GM06990 (cell line): ENCODE measurements around the gene SLITRK4.

ENCODE experiments used
- DNase-seq: peaks from one replicate; pipeline ENCODE4 v3.0.0-alpha.2; 2011; ENCODE audit not compliant: insufficient read length; ENCODE audit errors: extremely low read depth
- H3K27me3 ChIP-seq: replicated peaks from 2 replicates; pipeline ENCODE4 v1.6.0; 2011; ENCODE audit warnings: low read length; ENCODE audit not compliant: control insufficient read depth, insufficient read depth
- H3K36me3 ChIP-seq: 2 replicates; pipeline ENCODE4 v1.5.1; 2011; ENCODE audit warnings: low read length; ENCODE audit not compliant: control insufficient read depth, insufficient read depth
- H3K4me3 ChIP-seq: replicated peaks from 2 replicates; pipeline ENCODE4 v1.5.1; 2011; ENCODE audit warnings: low read depth, mild to moderate bottlenecking, control low read depth, low read length
- TF ChIP-seq, protein P1 (sequence below): IDR thresholded peaks from 2 replicates; pipeline ENCODE4 v1.5.1; 2011; ENCODE audit warnings: low read length, control low read depth, mild to moderate bottlenecking, inconsistent platforms; ENCODE audit not compliant: insufficient read depth, poor library complexity, severe bottlenecking

SLITRK4 gene, protein sequence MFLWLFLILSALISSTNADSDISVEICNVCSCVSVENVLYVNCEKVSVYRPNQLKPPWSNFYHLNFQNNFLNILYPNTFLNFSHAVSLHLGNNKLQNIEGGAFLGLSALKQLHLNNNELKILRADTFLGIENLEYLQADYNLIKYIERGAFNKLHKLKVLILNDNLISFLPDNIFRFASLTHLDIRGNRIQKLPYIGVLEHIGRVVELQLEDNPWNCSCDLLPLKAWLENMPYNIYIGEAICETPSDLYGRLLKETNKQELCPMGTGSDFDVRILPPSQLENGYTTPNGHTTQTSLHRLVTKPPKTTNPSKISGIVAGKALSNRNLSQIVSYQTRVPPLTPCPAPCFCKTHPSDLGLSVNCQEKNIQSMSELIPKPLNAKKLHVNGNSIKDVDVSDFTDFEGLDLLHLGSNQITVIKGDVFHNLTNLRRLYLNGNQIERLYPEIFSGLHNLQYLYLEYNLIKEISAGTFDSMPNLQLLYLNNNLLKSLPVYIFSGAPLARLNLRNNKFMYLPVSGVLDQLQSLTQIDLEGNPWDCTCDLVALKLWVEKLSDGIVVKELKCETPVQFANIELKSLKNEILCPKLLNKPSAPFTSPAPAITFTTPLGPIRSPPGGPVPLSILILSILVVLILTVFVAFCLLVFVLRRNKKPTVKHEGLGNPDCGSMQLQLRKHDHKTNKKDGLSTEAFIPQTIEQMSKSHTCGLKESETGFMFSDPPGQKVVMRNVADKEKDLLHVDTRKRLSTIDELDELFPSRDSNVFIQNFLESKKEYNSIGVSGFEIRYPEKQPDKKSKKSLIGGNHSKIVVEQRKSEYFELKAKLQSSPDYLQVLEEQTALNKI

DNA sequence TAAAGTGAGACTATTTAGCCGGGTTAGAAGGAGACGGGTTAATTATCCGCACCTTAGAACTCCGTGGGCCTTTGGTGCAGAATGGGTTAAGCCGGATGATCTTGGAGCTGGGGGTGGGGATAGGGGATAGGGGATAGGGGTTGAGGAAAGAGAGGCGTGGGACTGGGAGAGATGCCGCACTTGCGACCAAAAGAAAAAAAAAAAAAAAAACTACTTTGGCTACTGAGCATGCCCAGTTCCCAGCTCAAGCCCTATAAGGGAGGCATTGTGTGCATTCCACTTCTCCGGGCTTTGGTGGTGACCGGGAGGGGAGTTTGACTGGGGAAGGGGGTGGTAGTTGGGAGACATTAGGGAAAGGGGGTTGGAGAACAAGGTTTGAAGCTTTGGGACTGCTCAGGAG lies at the start of gene SLITRK4:
TSS of gene SLITRK4 (minus strand) at position 187 of the 400 bp plus-strand sequence. CDS start 4,993 bp downstream, outside the sequence.
- H3K4me3 ChIP-seq: no peak within 1 kb of the TSS
- no peaks in the 10 kb centered on the region for H3K27me3 ChIP-seq
- H3K36me3 ChIP-seq: no peaks in the 10 kb centered on the region
- DNase-seq: no peak
- TF ChIP-seq, protein P1, sequence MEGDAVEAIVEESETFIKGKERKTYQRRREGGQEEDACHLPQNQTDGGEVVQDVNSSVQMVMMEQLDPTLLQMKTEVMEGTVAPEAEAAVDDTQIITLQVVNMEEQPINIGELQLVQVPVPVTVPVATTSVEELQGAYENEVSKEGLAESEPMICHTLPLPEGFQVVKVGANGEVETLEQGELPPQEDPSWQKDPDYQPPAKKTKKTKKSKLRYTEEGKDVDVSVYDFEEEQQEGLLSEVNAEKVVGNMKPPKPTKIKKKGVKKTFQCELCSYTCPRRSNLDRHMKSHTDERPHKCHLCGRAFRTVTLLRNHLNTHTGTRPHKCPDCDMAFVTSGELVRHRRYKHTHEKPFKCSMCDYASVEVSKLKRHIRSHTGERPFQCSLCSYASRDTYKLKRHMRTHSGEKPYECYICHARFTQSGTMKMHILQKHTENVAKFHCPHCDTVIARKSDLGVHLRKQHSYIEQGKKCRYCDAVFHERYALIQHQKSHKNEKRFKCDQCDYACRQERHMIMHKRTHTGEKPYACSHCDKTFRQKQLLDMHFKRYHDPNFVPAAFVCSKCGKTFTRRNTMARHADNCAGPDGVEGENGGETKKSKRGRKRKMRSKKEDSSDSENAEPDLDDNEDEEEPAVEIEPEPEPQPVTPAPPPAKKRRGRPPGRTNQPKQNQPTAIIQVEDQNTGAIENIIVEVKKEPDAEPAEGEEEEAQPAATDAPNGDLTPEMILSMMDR: no peak

DNA sequence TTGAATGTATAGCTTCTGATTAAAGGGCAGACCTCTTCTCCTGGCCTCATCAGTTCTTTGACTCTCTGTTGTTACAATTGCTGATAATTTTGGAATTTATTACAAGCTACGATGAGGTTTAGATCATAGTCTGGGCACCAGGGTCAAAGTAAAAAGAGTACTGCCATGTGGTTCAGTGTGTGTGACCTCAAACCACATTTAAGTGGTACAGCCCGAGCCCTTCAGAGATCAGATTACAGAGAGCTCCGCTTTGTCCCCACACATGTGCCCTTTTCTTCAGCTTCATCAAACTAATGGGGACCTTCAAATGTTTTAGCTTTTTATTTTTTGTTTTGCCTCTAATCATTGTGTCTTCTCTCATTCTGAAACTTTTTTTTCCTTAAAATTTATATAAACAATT lies 47.6 kb upstream of the SLITRK4 start:
- no peak overlapping the region for H3K4me3 ChIP-seq
- no peaks in the 10 kb centered on the region for H3K27me3 ChIP-seq
- DNase-seq: no peak
- no peaks in the 10 kb centered on the region for H3K36me3 ChIP-seq
- TF ChIP-seq, protein P1: no peak

DNA sequence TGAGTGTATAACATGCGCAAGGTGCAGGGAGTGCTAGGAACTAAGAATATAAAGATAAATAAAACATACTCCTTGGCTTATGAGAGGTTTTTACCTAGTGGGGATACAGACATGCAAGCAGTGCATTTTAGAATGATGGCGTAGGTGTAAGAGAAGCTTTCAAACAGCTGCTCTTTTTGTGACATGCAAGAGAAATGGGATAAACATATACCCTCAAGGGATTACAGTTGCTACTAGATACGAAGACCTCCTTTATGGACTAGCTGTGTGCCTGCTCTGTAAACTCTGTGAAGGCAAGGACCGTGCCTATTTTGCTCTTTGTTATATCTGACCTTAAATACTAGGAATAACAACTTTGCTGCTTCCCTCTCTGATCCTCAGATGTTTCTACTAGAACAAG lies 39.0 kb upstream of the SLITRK4 start:
- Histone ChIP-seq H3K36me3 (no peaks in the 10 kb centered on the region), H3K4me3 (no peak overlapping the region), H3K27me3 (no peaks in the 10 kb centered on the region)
- TF ChIP-seq, protein P1: no peak
- no peak for DNase-seq

DNA sequence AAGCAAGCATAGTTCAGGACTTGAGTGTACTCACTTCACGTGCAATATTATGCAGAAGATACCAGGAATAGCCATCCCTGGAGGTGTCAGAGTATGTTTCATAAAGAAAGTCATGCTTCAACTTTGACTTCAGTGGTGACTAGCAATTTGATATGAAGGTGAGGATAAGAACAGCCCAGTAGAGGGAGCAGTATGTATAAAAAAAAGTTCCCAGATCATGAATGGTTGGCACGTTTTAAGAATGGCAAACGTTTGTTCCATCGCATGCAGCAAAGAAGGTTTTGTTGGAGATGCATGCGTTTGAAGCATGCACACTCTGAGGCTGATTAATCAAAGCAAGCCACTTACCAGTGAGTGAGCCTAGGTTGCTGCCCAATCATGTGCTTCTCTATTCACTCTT lies 33.5 kb upstream of the SLITRK4 start:
- Histone ChIP-seq H3K27me3 (no peaks in the 10 kb centered on the region), H3K36me3 (no peaks in the 10 kb centered on the region), H3K4me3 (no peak overlapping the region)
- TF ChIP-seq, protein P1: no peak
- DNase-seq: no peak

DNA sequence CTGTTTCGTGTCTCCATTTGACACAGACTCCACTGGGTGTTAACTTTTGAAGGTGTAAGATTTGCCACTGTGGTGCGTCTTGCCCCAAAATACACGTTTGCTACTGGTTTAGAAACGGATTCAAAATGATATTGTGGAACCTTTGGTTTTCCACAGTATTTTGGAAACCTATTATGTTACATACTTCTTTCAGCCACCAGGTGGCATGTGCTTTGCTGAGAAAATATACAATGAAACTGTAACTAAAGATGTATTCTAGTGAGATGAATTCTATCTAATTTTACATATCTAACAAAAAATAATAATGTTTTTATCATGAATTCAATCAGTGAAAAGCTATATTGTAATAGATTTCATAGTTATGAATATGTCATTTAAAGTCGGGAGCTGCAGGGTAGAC lies 28.4 kb upstream of the SLITRK4 start:
- H3K27me3 ChIP-seq: no peaks in the 10 kb centered on the region
- TF ChIP-seq, protein P1: peak; percentile 49
- no peak for DNase-seq
- H3K4me3 ChIP-seq: no peak overlapping the region
- no peaks in the 10 kb centered on the region for H3K36me3 ChIP-seq
